ENCODE results near the gene SUSD1.
"Not testable (repeated sequence)": the region's sequence is repeated elsewhere in the genome, so short reads cannot be mapped to it uniquely, and the experiment has no call there.

The SUSD1 gene

DNA sequence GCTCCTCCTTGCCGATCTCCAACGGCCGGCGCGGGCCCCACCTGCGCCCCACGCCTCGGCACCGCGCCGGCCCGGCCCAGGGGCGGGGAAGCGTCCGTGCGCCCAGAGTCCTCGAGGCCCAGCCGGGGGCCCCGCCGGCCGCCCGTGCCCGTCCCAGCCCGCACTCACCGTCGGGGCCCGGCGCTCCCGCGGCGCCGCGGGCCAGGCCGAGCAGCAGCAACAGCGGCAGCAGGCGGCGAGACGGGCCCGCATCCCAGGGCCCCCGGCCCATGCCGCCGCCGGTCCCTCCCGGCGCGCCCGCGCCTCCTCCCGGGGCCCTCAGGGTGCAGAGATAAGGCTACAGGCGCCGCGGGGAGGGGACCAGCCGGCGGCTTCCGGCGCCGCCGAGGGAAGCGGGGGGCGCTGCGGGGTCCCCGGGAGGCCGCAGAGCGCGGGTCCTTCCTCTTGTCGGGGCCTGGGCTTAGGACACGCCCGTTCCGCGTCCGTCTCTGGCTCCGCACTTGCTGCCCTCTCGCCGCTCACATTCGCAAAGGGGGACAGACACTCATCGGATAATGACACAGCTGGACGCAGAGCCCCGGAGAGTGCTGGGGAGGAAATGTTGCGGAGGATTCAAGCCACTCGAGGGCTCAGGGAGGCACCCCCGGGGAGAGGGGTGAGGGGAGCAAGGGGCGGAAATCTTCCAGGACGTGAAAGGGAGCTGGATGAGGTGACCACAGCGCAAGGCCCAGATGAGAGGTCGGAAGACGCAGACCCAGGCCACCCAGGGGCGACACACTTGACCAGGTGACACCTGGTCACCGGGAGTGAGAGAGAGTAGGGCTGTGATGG is at the start of gene SUSD1:
TSS of gene SUSD1 (minus strand) at position 333 of the 831 bp plus-strand sequence. CDS start at position 271, 62 bp downstream.
- DNase-seq, result peak in 5 of 10 donors; percentile 8 to 79 (median 75)
- intact Hi-C loops (cut with DNase I), result no loop called here

DNA sequence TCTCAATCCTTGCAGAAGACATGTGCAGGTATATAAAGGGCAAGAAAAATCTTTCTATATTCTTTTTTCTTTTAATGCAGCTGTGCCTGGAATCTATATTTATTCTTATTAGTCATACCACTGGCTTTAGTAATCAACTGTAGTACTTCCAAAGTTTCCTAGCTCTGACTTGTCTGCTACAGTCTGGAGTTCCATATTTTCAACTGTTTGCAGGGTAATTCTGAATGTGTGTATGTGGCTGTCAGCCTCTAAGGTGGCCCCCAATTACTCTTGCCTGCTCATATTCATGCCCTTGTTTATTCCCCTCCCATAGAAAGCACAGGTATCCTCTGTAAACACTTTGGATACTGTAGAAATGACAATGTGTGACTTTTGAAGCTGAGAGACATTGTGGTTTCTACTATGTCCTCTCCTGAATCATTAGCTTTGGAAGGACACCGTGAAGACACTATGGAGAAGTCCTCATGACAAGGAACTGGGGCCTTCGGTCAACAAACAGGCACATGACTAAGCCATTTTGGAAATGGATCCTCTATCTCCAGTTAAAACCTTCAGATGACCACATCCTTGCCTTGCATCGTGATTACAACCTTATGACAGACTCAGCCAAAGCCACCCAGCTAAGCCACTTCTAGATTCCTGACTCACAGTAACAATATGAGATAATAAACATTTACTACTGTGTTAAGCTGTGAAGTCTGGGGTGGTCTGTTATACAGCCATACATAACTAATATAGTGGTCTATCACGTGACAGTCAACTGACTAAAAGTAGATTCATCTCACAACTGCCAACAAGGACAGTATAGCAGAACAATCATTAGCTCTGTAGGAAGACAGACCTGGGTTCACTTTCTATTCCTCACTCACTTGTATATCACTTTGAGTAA is 49.5 kb upstream of the SUSD1 start:
- intact Hi-C loops (cut with DNase I), result no loop called here

DNA sequence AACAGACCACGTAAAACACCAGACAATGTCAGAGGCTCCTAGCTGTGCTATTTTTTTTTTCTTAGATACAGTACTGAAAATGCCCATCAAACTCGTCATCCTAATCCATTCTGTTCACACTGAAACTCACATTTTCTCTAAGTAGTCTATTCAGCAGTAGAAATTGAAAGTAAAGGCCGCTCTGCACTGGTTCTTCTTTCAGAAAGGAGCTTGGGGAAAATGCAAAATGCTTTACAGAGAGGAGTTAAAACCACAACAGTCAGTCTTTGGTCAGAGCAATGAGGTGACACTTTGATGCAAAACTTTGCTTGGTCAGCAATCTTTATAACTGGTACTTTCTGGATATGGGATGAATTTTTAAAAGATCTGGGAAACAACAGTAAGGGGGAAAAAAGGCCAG is 43.8 kb upstream of the SUSD1 start:
- intact Hi-C loops (cut with DNase I), result no loop called here

More for the DNA sequence above, 49.5 kb upstream of the SUSD1 start:
- DNase-seq, result no peak

DNA sequence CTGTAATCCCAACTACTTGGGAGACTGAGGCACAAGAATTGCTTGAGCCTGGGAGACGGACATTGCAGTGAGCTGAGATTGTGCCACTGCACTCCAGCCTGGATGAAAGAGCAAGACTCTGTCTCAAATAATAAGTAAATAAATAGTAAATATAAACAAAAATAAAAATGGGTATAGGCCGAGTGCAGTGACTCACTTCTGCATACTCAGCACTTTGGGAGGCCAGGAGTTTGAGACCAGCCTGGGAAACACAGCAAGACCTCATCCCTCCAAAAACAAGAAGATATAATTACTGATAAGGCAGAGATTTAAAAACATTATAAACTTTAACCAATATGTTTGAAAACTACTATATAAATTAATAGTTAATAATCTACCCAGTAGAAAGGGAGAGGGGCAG is 37.8 kb upstream of the SUSD1 start:
- intact Hi-C loops (cut with DNase I), result no loop called here
- no peak for DNase-seq

More for the DNA sequence above, 43.8 kb upstream of the SUSD1 start:
- DNase-seq, result no peak

DNA sequence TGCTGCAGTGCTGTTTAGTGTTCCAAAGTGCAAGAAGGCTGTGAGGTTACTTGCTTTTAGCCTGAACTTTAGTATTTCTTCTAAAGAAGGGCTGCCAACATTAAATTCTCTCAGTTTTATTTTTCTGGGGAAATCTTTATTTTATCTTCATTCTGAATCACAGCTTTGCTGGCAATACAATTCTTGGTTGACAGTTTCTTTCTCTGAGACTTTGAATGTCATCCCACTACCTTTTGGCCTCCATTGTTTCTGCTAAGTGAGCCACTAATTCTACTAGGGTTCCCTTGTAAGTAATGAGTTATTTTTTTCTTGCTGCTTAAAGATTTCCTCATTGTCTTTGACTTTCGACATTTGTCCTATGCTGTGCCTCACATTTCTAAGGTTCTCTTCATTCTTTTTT is 32.4 kb upstream of the SUSD1 start:
- DNase-seq, result no peak
- intact Hi-C loops (cut with DNase I), result no loop called here

DNA sequence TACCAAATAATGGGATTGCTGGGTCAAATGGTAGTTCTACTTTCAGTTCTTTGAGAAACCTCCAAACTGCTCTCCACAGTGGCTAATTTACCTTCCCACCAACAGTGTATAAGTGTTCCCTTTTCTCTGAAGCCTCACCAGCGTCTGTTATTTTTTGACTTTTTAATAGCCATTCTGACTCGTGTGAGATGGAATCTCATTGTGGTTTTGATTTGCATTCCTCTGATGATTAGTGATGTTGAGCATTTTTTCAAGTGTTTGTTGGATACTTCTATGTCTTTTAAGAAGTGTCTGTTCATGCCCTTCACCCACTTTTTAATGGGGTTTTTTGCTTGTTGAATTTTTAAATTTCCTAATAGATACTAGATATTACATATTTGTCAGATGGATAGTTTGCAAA is 28.4 kb upstream of the SUSD1 start:
- intact Hi-C loops (cut with DNase I), result no loop called here
- no peak for DNase-seq

DNA sequence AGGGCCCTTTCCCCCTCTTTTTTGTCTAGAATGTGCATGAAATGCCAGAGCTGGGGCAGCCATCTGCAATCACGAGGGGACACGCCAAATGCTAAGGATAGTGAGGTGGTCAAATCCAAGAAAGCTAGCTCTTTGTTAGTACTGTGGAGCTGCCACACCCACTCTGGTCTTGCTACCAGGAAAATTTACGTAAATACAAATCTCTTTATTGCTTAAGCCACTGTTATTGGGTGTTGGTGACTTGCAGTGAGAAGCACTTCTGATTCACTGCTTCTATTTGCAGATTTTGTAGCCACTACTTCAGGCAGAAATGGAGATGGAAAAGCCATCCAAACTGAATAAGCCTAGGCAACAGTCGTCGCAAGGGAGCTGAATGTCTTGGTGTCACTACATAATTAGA is 25.6 kb upstream of the SUSD1 start:
- intact Hi-C loops (cut with DNase I), result no loop called here
- no peak for DNase-seq

DNA sequence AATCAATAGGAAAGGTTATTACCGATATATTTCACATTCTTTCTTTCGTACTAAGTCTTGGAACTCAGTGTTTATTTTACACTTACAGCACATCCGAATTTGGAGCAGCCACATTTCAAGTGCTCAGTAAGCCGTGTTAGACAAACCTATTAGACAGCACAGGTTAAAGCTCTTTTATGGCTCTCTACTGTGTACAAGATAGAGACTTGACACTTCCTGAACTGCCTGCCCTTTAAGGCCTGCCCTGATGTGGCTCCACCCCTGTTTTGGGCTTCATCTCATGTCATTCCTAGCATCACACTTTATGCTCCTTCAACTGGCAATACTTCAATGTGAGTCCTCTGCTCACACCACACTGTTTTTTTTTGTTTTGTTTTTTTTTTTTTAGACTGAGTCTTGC is 23.5 kb upstream of the SUSD1 start:
- no peak for DNase-seq
- intact Hi-C loops (cut with DNase I), result no loop called here

DNA sequence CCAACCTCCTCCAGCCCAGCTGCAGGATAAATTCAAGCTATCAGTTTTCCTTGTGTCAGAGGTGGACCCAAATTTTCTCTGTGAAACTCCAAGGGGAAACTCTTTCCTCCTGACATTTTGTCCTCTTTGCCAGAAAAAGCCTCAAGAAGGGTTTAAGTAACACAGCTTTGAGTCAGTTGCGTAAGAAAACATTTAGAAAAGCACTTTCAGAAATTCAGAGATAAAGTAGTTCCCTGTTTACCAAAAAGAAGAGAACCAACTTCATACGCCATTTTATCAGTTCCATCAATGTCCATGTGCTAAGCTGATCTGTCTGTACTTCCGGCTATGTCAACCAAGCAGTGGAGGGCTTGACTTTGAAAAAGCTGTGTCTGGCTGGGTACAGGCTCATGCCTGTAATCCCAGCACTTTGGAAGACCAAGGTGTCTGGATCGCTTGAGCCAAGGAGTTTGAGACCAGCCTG is 19.9 kb upstream of the SUSD1 start:
- intact Hi-C loops (cut with DNase I), result no loop called here
- no peak for DNase-seq

DNA sequence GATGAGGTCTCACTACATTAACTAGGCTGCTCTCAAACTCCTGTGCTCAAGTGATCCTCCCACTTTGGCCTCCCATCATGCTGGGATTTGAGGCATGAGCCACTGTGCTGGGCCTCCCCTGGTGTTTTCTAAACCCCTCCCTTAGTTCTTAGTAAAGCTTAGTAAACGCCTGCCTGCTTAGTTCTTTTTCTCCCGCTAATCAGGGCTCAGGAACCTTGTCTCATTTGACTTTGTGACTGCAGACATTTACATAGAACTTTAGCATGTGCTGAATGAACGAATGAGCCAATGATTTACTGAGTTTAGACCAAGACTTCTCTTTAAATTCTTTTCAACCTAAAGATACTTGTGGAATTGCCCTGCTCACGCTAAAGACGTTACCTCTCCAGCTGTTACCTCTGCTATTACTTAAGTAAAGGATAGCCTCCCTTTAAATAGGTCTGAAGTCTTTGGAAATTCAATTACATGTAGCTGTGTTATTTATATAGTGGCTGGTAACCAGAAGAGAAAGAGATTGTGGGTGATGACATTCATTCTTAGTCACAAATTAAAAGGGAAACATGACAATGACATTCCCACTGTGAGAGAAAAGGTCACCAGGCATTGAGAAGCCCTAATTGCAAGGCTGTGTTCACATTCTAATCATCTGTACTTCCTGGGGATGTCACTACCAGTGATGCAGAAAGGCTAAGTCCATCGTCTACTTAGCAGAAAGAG is 18.6 kb upstream of the SUSD1 start:
- intact Hi-C loops (cut with DNase I), result no loop called here
- no peak for DNase-seq

DNA sequence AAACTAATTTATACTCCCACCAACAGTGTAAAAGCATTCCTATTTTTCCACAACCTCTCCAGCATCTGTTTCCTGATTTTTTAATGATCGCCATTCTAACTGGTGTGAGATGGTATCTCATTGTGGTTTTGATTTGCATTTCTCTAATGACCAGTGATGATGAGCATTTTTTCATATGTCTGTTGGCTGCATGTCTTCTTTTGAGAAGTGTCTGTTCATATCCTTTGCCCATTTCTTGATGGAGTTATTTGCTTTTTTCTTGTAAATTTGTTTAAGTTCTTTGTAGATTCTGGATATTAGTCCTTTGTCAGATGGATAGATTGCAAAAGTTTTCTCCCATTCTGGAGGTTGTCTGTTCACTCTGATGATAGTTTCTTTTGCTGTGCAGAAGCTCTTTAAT is 15.2 kb upstream of the SUSD1 start:
- intact Hi-C loops (cut with DNase I); DNase-seq: not testable (repeated sequence)

DNA sequence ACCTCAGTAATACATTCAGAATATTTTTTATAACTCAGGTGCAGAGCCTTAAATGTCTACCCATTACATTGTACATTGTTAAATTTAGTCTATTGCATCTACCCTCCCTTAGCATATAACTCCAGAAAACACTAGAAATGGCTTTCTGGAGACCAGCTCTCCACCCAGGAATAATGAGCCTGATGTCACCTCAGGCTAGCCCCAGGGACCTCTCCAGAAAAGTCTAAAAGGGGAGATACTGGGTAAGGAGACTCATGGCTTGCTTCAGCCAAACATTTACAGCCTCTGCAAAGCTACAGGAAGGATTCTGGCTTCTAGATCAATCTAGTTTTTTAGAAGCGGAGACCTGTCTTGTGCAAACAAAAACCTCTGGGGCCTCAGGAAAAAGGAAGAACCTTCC is 13.8 kb upstream of the SUSD1 start:
- no peak for DNase-seq
- intact Hi-C loops (cut with DNase I), result no loop called here

DNA sequence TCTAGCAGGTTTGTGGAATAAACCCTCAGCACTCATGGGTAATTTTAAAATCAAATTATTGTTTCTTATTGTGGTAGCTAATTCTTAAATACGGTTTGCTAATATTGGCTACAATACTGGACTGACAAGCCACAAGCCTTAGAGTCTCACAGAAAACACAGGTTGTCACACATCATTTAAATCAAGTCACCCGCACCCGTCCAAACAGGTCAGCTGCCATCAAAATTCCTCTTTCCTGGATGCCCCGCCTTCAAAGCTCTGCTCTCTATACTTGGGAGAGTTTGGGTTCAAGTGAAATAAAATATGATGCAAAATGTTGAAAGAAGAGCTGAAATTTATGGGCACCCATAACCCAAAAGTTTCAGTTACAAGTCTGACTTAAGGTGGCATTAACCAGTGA is 12.3 kb upstream of the SUSD1 start:
- intact Hi-C loops (cut with DNase I), result no loop called here
- no peak for DNase-seq

DNA sequence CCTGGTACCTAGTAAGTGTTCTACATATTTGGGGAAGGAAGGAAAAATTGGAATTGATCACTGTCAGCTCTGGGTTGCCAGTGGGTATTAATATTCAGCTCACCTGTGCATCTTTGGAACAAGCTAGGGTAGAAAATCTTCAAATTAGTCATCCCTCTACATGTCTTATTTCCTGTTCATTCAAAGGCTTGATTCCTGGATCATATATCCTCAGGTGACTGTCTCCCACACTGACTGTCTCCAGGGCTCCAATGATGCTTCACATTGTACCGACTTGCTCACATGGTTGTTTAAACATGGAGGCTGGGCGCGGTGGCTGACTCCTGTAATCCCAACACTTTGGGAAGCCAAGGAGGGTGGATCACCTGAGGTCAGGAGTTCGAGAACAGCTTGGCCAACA is 11.6 kb upstream of the SUSD1 start:
- no peak for DNase-seq
- intact Hi-C loops (cut with DNase I), result no loop called here

DNA sequence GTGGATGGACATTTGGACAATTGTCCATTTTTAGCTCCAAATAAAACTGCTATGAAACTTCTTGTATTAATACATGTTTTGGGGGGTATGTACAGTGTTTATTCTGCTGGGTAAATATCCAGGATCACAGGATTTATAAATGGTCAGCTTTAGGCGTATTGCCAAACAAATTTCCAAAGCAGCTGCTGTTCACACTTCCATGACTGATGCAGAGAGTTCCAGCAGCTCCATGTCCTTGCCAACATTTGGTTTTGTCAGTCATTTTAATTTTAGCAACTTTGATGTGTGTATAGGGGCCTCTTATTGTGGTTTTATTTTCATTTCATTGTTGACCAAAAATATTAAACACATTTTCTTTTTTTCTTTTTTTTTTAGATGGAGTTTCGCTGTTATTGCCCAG is 9.8 kb upstream of the SUSD1 start:
- no peak for DNase-seq
- intact Hi-C loops (cut with DNase I), result no loop called here

DNA sequence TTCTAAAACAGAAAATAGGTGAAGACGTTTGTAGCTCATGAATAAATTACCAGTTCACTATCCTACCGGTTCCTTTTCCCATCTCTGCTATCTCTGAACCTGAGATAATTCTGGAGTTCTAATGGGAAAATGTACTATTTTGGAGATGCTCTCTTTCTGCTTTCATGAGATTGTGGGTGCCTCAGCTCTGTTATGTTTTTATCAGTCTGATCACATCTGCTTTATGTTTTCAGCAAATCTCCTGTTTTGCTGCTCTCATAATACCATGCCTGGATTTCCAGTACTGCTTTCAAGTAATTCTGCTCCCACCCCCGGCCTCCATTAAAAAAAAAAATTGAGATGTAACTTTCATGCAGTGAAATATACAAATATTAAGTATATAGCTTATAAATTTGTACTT is 9.1 kb upstream of the SUSD1 start:
- DNase-seq, result no peak
- intact Hi-C loops (cut with DNase I), result no loop called here

DNA sequence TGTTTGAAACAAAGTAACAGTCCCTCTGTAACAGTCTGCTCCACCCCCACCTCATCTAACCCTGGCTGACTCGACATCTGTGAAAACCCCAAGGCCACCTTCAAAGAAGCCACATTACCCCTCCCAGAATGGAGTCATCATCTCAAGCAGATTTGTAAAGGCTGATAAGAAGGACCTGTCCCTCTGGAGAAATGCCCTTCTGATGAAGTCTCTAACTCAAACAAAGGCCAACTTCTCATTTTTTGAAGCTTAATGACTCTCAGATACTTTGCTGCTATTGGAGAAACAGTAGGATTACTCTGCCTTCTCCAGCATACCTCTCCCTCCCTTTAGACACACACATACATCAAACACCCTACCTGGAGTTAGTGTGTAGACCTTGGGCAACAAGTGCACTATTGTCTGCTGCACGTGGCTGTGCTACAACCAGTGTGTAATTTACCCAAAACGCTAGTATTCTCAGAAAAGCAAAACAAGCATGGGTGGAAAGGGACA is 5.3 kb upstream of the SUSD1 start:
- intact Hi-C loops (cut with DNase I), result no loop called here

DNA sequence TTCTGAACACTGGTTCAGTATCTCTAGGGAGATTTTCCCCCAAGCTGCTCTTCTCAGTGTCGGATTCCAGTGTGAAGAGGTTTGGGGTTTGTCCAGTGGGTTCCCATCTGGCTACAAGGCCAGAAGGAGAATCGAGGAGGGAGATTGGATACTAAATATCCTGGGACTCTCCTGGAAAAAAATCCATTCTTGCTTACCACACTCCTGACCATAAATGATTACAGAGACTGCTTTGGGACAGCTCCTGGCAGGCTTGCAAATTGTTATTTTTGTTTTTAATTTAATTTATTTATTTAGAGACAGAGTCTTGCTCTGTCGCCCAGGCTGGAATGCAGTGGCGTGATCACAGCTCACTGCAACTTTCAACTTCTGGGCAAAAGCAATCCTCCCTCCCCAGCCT is 4.7 kb upstream of the SUSD1 start:
- DNase-seq, result no peak

More for the DNA sequence above, 5.3 kb upstream of the SUSD1 start:
- no peak for DNase-seq

DNA sequence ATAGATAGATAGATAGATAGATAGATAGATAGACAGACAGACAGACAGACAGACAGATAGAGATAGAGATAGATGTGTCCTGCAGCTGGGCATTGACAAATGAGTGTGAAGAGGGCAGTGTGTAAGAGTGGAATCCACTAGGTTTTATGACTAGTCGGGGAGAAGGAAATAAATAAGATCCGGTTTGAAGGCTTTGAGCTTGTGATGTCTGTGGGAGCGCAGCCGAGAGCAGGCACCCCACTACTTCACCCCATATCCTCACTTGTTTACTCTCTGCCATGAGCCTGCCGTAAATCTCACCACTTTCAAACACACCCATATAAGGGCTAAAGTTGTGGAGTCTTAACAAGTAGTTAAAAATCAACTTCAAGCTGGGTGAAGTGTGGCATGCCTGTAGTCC is 1.4 kb upstream of the SUSD1 start:
- intact Hi-C loops (cut with DNase I), result no loop called here
- DNase-seq, result no peak

More for the DNA sequence above, 4.7 kb upstream of the SUSD1 start:
- intact Hi-C loops (cut with DNase I), result no loop called here

DNA sequence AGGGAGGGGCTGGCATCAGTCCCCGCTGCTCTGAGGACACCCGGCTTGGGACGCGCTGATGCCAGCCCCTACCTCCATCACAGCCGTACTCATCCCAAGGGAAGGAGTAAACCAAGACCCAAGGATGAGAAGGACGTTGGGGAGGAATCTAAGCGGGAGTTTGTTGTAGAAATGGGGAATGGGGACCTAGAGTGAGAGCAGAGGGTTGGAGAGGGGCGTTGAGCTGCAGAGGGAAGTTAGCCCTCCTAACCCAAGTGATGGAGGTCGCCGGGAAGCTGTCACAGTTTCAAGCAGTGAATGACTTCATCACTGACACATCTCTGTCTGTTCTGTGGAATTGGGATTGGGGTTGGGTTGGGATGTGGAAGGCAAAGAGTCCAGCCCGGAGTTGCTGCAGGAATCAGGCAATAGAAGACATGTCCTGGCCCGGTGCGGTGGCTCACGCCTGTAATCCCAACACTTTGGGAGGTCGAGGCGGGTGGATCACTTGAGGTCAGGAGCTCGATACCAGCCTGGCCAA is 759 bp upstream of the SUSD1 start:
- intact Hi-C loops (cut with DNase I), result no loop called here

More for the DNA sequence above, 759 bp upstream of the SUSD1 start:
- no peak for DNase-seq
